Measurements from ENCODE around the gene DDA1.
"Not testable (repeated sequence)": the region's sequence is repeated elsewhere in the genome, so short reads cannot be mapped to it uniquely, and the experiment has no call there.

DDA1 gene

GRCh38 chr19:17348700-17349099 is 39.3 kb downstream of the DDA1 start:
- peak; percentile 58 for DNase-seq

DNA sequence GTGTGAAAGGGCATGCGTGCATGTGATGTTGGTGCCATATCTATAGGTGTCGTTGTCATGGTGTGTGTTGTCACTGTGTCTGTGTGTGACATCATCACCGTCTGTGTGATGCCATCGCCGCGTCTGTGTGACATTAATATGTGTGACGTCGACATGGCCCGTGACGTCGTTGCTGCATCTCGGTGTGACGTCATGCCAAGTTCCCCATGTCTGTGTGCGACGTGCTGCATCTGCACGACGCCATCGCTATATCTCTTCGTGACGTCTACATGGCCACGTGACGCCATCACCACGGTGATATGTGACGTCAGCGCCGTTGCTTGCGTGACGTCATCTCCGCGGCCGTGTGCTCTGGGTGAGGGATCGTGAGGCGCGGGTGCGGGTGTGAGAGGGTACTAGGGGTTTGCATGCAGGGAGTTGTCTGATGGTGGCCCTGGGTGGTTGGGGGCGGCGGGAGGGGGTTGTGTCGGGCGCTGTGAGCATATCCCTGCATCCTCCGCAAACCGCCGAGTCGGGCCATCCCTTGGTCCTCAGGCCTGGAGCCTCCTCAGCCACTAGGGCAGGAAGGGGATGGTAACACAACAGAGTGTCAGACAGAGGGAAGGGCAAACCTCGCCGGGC is 42.6 kb downstream of the DDA1 start:
- no peak for DNase-seq

DNA sequence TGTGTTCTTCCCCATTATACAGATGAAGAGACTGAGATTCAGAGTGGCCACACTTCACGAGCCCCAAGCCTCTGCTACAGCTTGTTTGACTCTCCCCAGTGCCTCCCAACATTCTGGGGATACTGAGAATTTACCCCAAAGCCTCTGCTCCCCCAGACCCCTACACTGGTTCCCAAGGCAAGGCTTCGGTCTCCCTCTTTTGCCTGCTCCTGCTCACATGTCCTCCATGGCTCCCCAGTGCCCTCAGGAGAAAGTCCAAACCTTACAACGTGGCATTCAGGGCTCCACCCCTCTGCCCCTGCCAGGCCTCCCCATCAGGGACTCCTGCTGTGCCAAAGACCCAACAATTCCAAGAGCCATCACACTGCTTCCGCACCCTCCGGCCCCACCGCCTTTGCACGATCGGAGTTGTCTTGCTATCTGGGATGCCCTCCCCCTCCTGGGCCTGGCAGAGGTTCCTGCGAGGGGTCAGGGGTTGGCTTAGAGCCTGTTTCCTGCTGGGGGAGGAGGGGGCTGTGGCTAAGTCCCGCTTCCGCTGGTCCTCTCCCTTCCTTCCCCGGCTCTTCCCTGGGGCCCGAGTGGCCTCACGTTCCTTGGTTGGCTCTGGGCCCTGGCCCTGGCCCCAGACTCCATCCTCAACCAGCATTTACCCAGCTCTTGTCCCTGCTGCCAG is 43.4 kb downstream of the DDA1 start:
- DNase-seq = no peak

- no peak for DNase-seq
These were observed 44.0 kb downstream of the DDA1 start for GRCh38 chr19:17353386-17353785.

DNA sequence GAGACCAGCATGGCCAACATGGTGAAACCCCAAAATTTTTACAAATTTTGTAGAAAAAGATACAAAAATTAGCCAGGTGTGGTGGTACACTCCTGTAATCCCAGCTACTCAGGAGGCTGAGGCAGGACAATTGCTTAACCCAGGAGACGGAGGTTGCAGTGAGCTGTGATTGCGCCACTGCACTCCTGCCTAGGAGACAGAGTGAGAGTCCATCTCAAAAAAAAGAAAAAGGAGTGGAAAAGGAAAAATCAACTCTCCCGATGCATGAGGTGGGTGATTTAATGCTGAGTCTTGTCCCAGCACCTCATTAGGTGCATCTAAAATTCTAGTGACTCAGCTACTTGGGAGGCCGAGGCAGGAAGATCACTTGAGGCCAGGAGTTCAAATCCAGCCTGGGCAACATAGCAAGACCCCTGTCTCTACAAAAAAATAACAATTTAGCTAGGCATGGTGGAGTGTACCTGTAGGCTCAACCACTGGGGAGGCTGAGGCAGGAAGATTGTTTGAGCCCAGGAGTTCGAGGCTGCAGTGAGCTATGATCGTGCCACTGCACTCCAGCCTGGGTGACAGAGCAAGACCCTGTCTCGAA is 47.8 kb downstream of the DDA1 start:
- no peak for DNase-seq

GRCh38 chr19:17357724-17358123 is 48.4 kb downstream of the DDA1 start:
- DNase-seq = peak; percentile 40

DNA sequence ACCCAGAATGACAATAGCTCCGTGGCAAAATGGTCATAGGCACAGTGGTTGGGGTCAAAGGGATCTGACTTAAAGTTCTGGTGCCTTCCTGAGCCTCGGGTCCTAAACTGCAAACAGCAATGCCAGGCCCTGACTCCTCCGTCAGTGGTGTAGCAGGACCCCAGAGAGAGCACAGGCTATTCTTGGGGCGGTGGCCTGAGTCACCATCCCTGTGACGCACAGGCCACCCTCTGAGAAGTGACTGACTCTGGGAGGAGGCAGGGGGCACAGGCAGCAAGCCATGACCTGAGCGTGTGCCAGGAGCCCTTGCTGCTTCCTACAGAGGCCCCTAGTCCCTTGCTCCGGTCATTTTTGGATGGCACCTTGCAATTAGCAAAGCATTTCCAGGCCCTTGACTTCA is 49.0 kb downstream of the DDA1 start:
- DNase-seq = no peak

- DNase-seq = no peak
These were observed 50.8 kb downstream of the DDA1 start for GRCh38 chr19:17359905-17360800.

DNA sequence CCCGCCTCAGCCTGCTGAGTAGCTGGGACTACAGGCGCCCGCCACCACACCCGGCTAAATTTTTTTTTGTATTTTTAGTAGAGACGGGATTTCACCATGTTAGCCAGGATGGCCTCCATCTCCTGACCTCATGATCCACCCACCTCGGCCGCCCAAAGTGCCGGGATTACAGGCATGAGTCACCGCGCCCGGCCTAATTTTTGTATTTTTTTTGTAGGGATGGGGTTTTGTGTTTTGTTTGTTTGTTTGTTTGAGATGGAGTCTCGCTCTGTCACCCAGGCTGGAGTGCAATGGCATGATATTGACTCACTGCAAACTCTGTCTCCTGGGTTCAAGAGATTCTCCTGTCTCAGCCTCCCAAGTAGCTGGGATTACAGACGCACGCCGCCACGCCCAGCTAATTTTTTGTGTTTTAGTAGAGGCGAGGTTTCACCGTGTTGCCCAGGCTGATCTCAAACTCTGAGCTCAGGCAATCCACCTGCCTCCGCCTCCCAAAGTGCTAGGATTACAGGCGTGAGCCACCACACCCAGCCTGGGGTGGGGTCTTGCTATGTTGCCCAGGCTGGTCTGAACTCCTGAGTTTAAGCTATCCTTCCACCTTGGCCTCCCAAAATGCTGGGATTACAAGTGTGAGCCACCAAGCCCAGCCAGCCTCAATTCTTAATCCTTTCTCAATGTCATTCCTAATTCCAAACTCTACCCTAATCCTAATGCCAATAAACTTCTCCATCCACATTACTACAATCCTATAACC is 54.7 kb downstream of the DDA1 start:
- not testable (repeated sequence) for DNase-seq

- DNase-seq = no peak
These were observed 56.0 kb downstream of the DDA1 start for GRCh38 chr19:17365361-17365760.

- DNase-seq = no peak
These were observed 60.7 kb downstream of the DDA1 start for GRCh38 chr19:17370026-17370587.

All from NCI-H774 (cell line).